Endometrial microvascular endothelial cells (primary cell): ENCODE measurements around the gene BIRC6. TPM values are rescaled to one million over a fixed set of nuclear protein-coding genes. Genes with fewer than 3 reads are reported as not detected.

Experiments used
- in situ Hi-C: cut with HindIII; loops from 2 replicates; pipeline ENCODE4 v1.10.0; 2017; ENCODE audit warnings: low sequenced_read_pairs, low pct_unique_long_range_greater_than_20kb; ENCODE audit errors: inconsistent ontology term
- total RNA-seq: library from RNA; depleted of rRNA; stranded (reverse); fragments of >200 nt; gene quantifications from one replicate; pipeline ENCODE4 v1.2.3, GENCODE V29; 2015; ENCODE audit errors: inconsistent ontology term

BIRC6 gene
- total RNA-seq, 1 donor from 2014 or later = 65.0 TPM

GRCh38 chr2:32372519-32373182 is 15.8 kb downstream of the BIRC6 start:
- in situ Hi-C loops = no loop called here

DNA sequence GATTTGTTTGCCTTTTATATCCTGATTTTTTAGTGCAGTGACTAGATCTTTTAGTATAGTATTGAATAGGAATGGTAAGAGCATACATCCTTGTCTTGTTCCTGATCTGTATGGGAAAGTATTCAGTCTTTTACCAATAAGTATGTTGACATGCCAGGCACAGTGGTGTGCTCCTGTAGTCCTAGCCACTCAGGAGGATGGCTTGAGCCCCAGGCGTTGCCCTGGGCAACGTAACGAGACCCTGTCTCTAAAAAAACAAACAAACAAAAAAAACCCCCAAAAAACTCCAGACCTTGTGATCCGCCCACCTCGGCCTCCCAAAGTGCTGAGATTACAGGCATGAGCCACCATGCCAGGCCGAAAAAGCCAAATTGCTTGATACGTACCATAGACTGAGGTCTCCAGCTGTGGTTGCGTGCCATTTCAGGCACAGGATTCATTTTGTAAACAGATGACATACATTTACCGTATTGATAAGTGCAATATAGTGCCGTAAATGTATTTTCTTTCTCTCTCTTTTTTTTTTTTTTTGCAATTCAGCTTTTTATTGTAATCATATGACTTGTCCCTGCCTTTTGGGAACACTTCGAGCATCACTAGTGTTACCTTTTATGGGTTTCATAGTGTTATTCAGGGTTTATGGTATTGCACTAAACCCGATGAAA is 18.5 kb downstream of the BIRC6 start:
- in situ Hi-C loops = no loop called here

DNA sequence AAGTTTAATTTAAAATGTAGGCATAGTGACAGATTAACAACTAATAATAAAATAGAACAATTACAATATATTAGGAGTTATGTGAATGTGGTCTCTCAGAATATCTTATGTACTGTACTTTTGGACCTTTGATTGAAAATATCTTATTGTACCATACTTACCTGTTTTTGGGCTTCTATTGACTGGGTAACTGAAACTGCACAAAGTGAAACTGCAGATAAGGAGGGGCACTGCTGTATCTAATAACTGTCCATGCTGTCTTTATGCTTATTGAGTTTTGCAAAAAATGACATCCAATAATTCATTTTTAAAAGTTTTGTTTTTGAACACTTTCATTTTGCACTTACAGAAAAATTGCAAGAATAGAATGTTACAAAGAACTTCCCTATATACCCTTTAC is 19.9 kb downstream of the BIRC6 start:
- in situ Hi-C loops = no loop called here

GRCh38 chr2:32377928-32378327 is 21.1 kb downstream of the BIRC6 start:
- in situ Hi-C loops = no loop called here

GRCh38 chr2:32379352-32379751 is 22.5 kb downstream of the BIRC6 start:
- in situ Hi-C loops = no loop called here

DNA sequence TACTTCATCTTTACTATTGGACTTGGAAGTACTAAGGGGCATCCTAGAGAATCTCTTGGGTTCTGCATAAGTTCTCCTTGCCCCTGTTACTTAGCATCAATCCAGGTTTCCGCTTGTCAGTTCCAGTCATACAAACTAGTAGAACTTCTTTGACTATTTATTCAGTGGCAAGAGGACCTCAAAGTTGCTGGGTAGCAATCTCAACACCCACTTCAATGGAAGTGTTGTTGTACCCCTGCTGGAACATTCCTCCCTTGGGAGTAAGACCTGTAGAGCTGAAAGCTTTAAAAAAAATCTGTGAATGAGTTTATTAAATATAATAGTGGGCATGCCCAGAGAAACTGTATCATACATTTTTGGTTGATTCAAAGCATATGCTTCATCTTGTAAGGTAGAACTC is 27.0 kb downstream of the BIRC6 start:
- in situ Hi-C loops = no loop called here

- in situ Hi-C loops = no loop called here
Measured at GRCh38 chr2:32384529-32384928, 27.7 kb downstream of the BIRC6 start.

DNA sequence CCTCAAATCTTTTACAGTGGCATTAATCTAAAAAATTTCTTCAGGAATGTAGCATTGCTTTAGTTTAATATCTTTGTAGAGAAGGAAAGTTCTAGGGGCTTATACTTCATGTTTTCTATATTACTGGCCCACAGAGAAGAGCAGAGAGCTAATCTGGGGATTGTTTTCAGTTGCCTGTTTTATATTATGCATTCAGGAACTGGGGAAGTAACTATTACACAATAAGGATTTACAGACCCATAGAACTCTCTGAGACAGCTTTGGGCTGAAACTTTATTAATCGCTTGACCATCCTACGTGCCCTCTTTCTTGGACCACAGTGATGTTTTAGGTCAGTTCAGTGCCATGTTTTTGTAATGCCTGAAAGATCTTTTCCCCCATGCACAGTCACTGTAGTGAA is 29.9 kb downstream of the BIRC6 start:
- in situ Hi-C loops = no loop called here

DNA sequence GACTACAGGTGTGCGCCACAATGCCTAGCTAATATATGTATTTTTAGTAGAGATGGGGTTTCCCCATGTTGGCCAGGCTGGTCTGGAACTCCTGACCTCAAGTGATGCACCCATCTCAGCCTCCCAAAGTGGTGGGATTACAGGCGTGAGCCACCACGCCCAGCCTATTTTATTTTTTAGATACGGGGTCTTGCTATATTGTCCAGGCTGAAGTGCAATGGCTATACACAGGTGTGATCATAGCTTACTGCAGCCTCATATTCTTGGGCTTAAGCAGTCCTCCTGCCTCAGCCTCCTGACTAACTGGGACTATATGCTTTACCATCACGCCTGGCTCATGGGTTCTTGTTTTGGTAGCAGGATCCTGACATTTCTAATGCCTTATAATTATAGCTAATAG is 42.4 kb downstream of the BIRC6 start:
- in situ Hi-C loops = no loop called here

DNA sequence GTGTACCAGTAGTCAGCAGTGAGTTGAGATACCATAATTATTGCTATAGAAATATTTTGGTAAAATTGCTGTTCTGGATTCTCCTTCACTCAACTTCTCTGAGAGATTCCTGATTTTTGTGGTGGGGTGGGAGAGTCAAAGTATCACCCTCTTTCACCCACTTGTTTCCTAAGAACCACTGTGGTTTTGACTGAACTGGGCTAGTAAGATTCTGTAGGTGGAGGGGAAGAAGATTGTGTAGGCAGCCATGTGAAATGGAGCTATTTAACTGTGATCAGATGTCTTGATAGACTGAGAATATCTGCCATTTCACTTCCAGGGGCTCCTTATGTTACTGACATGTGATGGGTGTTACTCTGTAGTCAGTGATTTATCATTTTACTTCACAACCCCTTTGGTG is 45.3 kb downstream of the BIRC6 start:
- in situ Hi-C loops = no loop called here

GRCh38 chr2:32403782-32404181 is 47.0 kb downstream of the BIRC6 start:
- in situ Hi-C loops = no loop called here

GRCh38 chr2:32404691-32405090 is 47.9 kb downstream of the BIRC6 start:
- in situ Hi-C loops = no loop called here

- in situ Hi-C loops = no loop called here
Measured at GRCh38 chr2:32416519-32416918, 59.7 kb downstream of the BIRC6 start.

DNA sequence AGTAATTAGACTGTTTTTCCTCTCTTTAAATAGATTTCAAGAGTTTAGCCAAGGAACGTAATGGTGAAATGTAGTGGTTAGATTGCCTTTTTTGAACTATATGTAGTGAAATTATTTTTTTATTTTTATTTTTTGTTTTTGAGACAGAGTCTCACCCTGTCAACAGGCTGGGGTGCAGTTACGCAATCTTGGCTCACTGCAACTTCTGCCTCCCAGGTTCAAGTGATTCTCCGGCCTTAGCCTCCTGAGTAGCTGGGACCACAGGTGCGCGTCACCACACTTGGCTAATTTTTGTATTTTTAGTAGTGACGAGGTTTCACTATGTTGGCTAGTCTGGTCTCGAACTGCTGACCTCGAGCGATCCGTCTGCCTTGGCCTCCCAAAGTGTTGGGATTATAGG is 60.8 kb downstream of the BIRC6 start:
- in situ Hi-C loops = no loop called here

- in situ Hi-C loops = no loop called here
Measured at GRCh38 chr2:32418778-32419177, 62.0 kb downstream of the BIRC6 start.

DNA sequence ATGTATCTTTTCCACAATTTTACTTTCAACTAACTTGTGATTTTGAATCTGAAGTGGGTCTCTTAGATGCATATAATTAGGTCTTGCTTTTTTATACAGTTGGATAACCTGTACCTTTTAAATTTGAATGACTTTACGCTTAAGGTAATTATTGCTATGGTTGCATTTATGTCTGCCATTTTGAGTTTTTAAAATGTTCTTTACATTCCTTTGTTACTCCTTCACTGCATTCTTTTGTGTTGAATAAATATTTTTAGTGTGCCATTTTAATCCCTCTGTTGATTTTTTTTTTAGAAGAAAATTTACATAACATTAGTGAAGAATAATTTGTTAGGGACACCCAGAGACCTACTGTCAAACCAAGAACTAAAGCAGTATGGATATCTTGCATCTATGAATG is 65.3 kb downstream of the BIRC6 start:
- in situ Hi-C loops = no loop called here

DNA sequence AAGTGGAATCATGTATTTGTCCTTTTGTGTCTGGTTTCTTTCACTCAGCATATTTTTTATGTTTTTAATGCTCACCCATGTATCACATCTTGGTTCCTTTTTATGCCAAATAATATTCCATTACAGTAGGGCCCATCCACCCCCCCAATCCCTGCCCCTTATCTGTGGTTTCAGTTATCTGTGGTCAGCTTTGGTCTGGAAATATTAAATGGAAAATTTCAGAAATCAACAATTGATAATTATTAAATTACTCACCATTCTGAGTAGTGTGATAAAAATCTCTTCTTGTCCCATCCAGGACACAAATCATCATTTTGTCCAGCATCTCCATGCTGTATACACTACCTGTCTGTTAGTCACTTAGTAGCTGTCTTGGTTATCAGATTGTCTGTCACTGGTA is 66.7 kb downstream of the BIRC6 start:
- in situ Hi-C loops = no loop called here

- in situ Hi-C loops = no loop called here
Measured at GRCh38 chr2:32424739-32425138, 67.9 kb downstream of the BIRC6 start.

- in situ Hi-C loops = no loop called here
Measured at GRCh38 chr2:32425719-32426141, 68.9 kb downstream of the BIRC6 start.

GRCh38 chr2:32427672-32428610 is 71.1 kb downstream of the BIRC6 start:
- in situ Hi-C loops = no loop called here
